GM12875 (cell line): ENCODE data around the gene LAIR2.

ENCODE experiments used
- H3K4me3 ChIP-seq: one replicate; pipeline ENCODE4 v1.5.1; 2011; ENCODE audit warnings: low read depth, low read length, control low read depth
- TF ChIP-seq, protein P1 (sequence below): IDR thresholded peaks from 2 replicates; pipeline ENCODE4 v1.5.1; 2011; ENCODE audit warnings: low read depth, mild to moderate bottlenecking, control low read depth, inconsistent platforms, low read length, moderate library complexity, borderline replicate concordance; ENCODE audit not compliant: insufficient read depth

LAIR2 gene

DNA sequence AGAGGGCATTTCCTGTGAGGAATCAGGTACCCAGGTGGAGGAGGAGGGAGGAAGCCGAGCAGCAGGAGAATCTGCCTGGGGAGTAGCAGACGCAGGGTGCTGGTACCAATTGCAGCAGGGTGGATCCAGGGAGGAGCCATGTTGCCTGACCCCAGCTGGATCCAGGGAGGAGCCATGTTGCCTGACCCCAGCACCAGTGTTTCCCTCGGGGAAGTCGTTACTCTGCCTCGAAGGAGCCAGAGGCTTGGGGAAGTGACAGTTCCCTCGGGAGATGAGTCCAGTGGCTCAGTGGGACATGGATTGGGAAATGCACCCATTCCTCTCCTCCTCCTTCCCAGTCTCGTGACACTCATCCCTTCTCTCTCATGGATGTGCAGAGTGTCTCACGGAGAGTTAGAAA, 31.5 kb downstream of the LAIR2 start:
- H3K4me3 ChIP-seq = no peak overlapping the region
- TF ChIP-seq, protein P1, sequence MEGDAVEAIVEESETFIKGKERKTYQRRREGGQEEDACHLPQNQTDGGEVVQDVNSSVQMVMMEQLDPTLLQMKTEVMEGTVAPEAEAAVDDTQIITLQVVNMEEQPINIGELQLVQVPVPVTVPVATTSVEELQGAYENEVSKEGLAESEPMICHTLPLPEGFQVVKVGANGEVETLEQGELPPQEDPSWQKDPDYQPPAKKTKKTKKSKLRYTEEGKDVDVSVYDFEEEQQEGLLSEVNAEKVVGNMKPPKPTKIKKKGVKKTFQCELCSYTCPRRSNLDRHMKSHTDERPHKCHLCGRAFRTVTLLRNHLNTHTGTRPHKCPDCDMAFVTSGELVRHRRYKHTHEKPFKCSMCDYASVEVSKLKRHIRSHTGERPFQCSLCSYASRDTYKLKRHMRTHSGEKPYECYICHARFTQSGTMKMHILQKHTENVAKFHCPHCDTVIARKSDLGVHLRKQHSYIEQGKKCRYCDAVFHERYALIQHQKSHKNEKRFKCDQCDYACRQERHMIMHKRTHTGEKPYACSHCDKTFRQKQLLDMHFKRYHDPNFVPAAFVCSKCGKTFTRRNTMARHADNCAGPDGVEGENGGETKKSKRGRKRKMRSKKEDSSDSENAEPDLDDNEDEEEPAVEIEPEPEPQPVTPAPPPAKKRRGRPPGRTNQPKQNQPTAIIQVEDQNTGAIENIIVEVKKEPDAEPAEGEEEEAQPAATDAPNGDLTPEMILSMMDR = no peak

GRCh38 chr19:54535601-54536000, 33.0 kb downstream of the LAIR2 start:
- TF ChIP-seq, protein P1 = no peak
- H3K4me3 ChIP-seq = no peak overlapping the region

DNA sequence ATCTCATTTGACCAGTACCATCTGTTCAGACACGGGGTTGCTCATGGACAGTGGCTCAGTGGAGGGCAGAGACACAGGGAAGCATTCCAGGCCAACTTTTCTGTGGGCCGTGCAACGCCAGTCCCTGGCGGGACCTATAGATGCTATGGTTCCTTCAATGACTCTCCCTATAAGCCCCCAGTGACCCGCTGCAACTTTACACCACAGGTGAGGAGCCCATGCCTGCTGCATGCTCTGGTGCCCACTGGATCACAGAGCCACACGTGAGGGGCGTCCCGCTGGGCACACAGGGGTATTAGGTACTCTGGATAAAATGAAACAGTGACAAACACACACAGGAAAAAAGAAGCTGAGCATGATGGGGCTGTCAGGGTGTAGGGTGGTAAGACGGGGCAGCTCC, 34.3 kb downstream of the LAIR2 start:
- no peak overlapping the region for H3K4me3 ChIP-seq
- TF ChIP-seq, protein P1 = no peak

GRCh38 chr19:54541712-54542111, 39.1 kb downstream of the LAIR2 start:
- TF ChIP-seq, protein P1 = no peak
- no peak overlapping the region for H3K4me3 ChIP-seq

GRCh38 chr19:54548806-54549205, 46.2 kb downstream of the LAIR2 start:
- TF ChIP-seq, protein P1 = no peak

DNA sequence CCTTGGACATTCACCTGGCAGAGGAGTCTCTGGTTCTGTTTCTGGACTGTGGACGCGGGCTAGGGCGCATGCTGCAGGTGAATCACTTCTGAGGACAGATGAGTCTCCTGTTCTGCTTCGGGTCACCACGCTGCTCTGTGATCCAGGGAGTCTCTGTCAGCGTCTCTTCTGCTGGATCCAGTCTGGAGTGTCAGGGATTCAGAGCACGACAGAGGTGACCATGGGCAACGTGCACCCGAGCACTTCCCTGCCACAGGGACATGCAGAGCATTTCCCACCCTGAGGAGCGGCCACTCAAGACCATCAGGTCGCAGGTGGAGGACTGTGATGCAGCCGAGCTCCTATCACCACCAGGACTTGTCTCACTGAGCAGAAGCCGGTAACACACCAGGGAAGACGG, 46.6 kb downstream of the LAIR2 start:
- TF ChIP-seq, protein P1 = no peak

More at GRCh38 chr19:54548806-54549205, 46.2 kb downstream of the LAIR2 start:
- no peak overlapping the region for H3K4me3 ChIP-seq

GRCh38 chr19:54551293-54551692, 48.7 kb downstream of the LAIR2 start:
- H3K4me3 ChIP-seq = no peak overlapping the region
- TF ChIP-seq, protein P1 = no peak

More for the DNA sequence above, 46.6 kb downstream of the LAIR2 start:
- no peak overlapping the region for H3K4me3 ChIP-seq
